Measurements from ENCODE around the gene RABGAP1. TPM values are rescaled to one million over a fixed set of nuclear protein-coding genes. Genes with fewer than 3 reads are reported as not detected.

Gene RABGAP1
- total RNA-seq, 1 donor from 2014 or later: 80.2 TPM

- no peak for DNase-seq
- no peak overlapping the region for H3K27ac Mint-ChIP-seq (ENCODE audit: unreplicated experiment)
These were observed 105.8 kb downstream of the RABGAP1 start for GRCh38 chr9:123046406-123047195.

GRCh38 chr9:123048748-123049147, 107.9 kb downstream of the RABGAP1 start:
- Mint-ChIP-seq H3K4me1 (ENCODE audit: low read depth, unreplicated experiment) (peaks cover 3% of the 10 kb centered on the region), H3K27me3 (ENCODE audit: unreplicated experiment) (no peaks in the 10 kb centered on the region), H3K27ac (ENCODE audit: unreplicated experiment) (no peak overlapping the region), H3K9me3 (ENCODE audit: unreplicated experiment) (no peaks in the 10 kb centered on the region), H3K4me3 (ENCODE audit: unreplicated experiment) (no peak overlapping the region), H3K36me3 (ENCODE audit: unreplicated experiment) (no peaks in the 10 kb centered on the region)
- no peak for DNase-seq
- no peak for TF ChIP-seq CTCF (IDR thresholded peaks at IDR 0.05; ENCODE audit: partially characterized antibody, unreplicated experiment)

More at GRCh38 chr9:123046406-123047195, 105.8 kb downstream of the RABGAP1 start:
- Mint-ChIP-seq H3K9me3 (ENCODE audit: unreplicated experiment) (no peaks in the 10 kb centered on the region), H3K4me3 (ENCODE audit: unreplicated experiment) (no peak overlapping the region), H3K27me3 (ENCODE audit: unreplicated experiment) (no peaks in the 10 kb centered on the region), H3K36me3 (ENCODE audit: unreplicated experiment) (peaks cover 8% of the 10 kb centered on the region), H3K4me1 (ENCODE audit: low read depth, unreplicated experiment) (peaks cover 3% of the 10 kb centered on the region)
- no peak for TF ChIP-seq CTCF (IDR thresholded peaks at IDR 0.05; ENCODE audit: partially characterized antibody, unreplicated experiment)

- Mint-ChIP-seq H3K4me1 (ENCODE audit: low read depth, unreplicated experiment) (peaks cover 3% of the 10 kb centered on the region), H3K27ac (ENCODE audit: unreplicated experiment) (no peak overlapping the region), H3K4me3 (ENCODE audit: unreplicated experiment) (no peak overlapping the region), H3K9me3 (ENCODE audit: unreplicated experiment) (no peaks in the 10 kb centered on the region), H3K36me3 (ENCODE audit: unreplicated experiment) (no peaks in the 10 kb centered on the region), H3K27me3 (ENCODE audit: unreplicated experiment) (no peaks in the 10 kb centered on the region)
- no peak for DNase-seq
- TF ChIP-seq CTCF (IDR thresholded peaks at IDR 0.05; ENCODE audit: partially characterized antibody, unreplicated experiment): no peak
These were observed 108.9 kb downstream of the RABGAP1 start for GRCh38 chr9:123049589-123050222.

- Mint-ChIP-seq H3K36me3 (ENCODE audit: unreplicated experiment) (no peaks in the 10 kb centered on the region), H3K27me3 (ENCODE audit: unreplicated experiment) (no peaks in the 10 kb centered on the region), H3K4me1 (ENCODE audit: low read depth, unreplicated experiment) (peaks cover 8% of the 10 kb centered on the region), H3K4me3 (ENCODE audit: unreplicated experiment) (no peak overlapping the region), H3K9me3 (ENCODE audit: unreplicated experiment) (no peaks in the 10 kb centered on the region), H3K27ac (ENCODE audit: unreplicated experiment) (no peak overlapping the region)
- no peak for TF ChIP-seq CTCF (IDR thresholded peaks at IDR 0.05; ENCODE audit: partially characterized antibody, unreplicated experiment)
- DNase-seq: no peak
These were observed 112.2 kb downstream of the RABGAP1 start for GRCh38 chr9:123053046-123053445.

- TF ChIP-seq CTCF (IDR thresholded peaks at IDR 0.05; ENCODE audit: partially characterized antibody, unreplicated experiment): no peak
- DNase-seq: no peak
- Mint-ChIP-seq H3K4me3 (ENCODE audit: unreplicated experiment) (no peak overlapping the region), H3K27me3 (ENCODE audit: unreplicated experiment) (no peaks in the 10 kb centered on the region), H3K9me3 (ENCODE audit: unreplicated experiment) (no peaks in the 10 kb centered on the region), H3K4me1 (ENCODE audit: low read depth, unreplicated experiment) (peaks cover 6% of the 10 kb centered on the region), H3K27ac (ENCODE audit: unreplicated experiment) (no peak overlapping the region), H3K36me3 (ENCODE audit: unreplicated experiment) (no peaks in the 10 kb centered on the region)
These were observed 112.9 kb downstream of the RABGAP1 start for GRCh38 chr9:123053711-123054110.

Data from glutamatergic neuron (in vitro differentiated cells).